Glutamatergic neuron (in vitro differentiated cells): ENCODE measurements around the gene SERPINB5. TPM values are rescaled to one million over a fixed set of nuclear protein-coding genes. Genes with fewer than 3 reads are reported as not detected.
"Not testable (repeated sequence)": the region's sequence is repeated elsewhere in the genome, so short reads cannot be mapped to it uniquely, and the experiment has no call there.

Experiments
- DNase-seq: peaks from one replicate; pipeline ENCODE4 v3.0.0; 2022
- H3K27ac Mint-ChIP-seq: one replicate; pipeline ENCODE4 v1.8.0; 2020; ENCODE audit warnings: mild to moderate bottlenecking, mixed read lengths, inconsistent platforms; ENCODE audit not compliant: unreplicated experiment
- H3K27me3 Mint-ChIP-seq: one replicate; pipeline ENCODE4 v1.8.0; 2020; ENCODE audit warnings: mild to moderate bottlenecking, moderate library complexity, mixed read lengths, inconsistent platforms; ENCODE audit not compliant: unreplicated experiment
- H3K36me3 Mint-ChIP-seq: one replicate; pipeline ENCODE4 v1.8.0; 2020; ENCODE audit warnings: mild to moderate bottlenecking, mixed read lengths, inconsistent platforms; ENCODE audit not compliant: unreplicated experiment
- H3K4me1 Mint-ChIP-seq: one replicate; pipeline ENCODE4 v1.8.0; 2020; ENCODE audit warnings: mild to moderate bottlenecking, low read depth, mixed read lengths, inconsistent platforms; ENCODE audit not compliant: unreplicated experiment
- H3K4me3 Mint-ChIP-seq: one replicate; pipeline ENCODE4 v1.8.0; 2020; ENCODE audit warnings: mild to moderate bottlenecking, mixed read lengths, inconsistent platforms; ENCODE audit not compliant: unreplicated experiment
- H3K9me3 Mint-ChIP-seq: one replicate; pipeline ENCODE4 v1.8.0; 2020; ENCODE audit warnings: mild to moderate bottlenecking, moderate library complexity, mixed read lengths, inconsistent platforms; ENCODE audit not compliant: unreplicated experiment
- CTCF ChIP-seq: fragments of 200-600 bp; sonication (generic); IDR thresholded peaks from one replicate; pipeline ENCODE4 v1.5.0; 2021; ENCODE audit not compliant: partially characterized antibody, unreplicated experiment
- total RNA-seq: library from RNA; stranded (reverse); fragmentation: NEBNext Ultra II Directional; extraction: Animal tissue kit (Norgen Biotek cat#: 25700); gene quantifications from one replicate; pipeline ENCODE4 v1.2.1, GENCODE V29; 2021; ENCODE audit not compliant: unreplicated experiment

The SERPINB5 gene
- total RNA-seq, 1 donor from 2014 or later = not detected

- Mint-ChIP-seq H3K27ac (no peak overlapping the region), H3K36me3 (no peaks in the 10 kb centered on the region)
Measured at GRCh38 chr18:63451799-63452660, 24.7 kb upstream of the SERPINB5 start.

GRCh38 chr18:63452751-63453150 is 24.0 kb upstream of the SERPINB5 start:
- H3K27ac Mint-ChIP-seq, H3K4me3 Mint-ChIP-seq: not testable (repeated sequence)

More at GRCh38 chr18:63451799-63452660, 24.7 kb upstream of the SERPINB5 start:
- H3K4me1 Mint-ChIP-seq = no peaks in the 10 kb centered on the region
- TF ChIP-seq CTCF = no peak
- no peak overlapping the region for H3K4me3 Mint-ChIP-seq
- no peaks in the 10 kb centered on the region for H3K9me3 Mint-ChIP-seq
- DNase-seq = no peak
- peaks cover 4% of the 10 kb centered on the region for H3K27me3 Mint-ChIP-seq

GRCh38 chr18:63454497-63454896 is 22.3 kb upstream of the SERPINB5 start:
- Mint-ChIP-seq H3K36me3 (no peaks in the 10 kb centered on the region), H3K27ac (no peak overlapping the region), H3K27me3 (peaks cover 4% of the 10 kb centered on the region), H3K4me1 (no peaks in the 10 kb centered on the region), H3K9me3 (no peaks in the 10 kb centered on the region), H3K4me3 (no peak overlapping the region)
- TF ChIP-seq CTCF = no peak
- DNase-seq = no peak

More at GRCh38 chr18:63452751-63453150, 24.0 kb upstream of the SERPINB5 start:
- DNase-seq, H3K36me3 Mint-ChIP-seq, H3K27me3 Mint-ChIP-seq, H3K4me1 Mint-ChIP-seq, H3K9me3 Mint-ChIP-seq: not testable (repeated sequence)

GRCh38 chr18:63457977-63458376 is 18.8 kb upstream of the SERPINB5 start:
- Mint-ChIP-seq H3K9me3 (no peaks in the 10 kb centered on the region), H3K4me3 (no peak overlapping the region), H3K27ac (no peak overlapping the region), H3K27me3 (peaks cover 2% of the 10 kb centered on the region), H3K36me3 (no peaks in the 10 kb centered on the region), H3K4me1 (no peaks in the 10 kb centered on the region)
- no peak for TF ChIP-seq CTCF
- no peak for DNase-seq

- no peak for DNase-seq
- peaks cover 2% of the 10 kb centered on the region for H3K27me3 Mint-ChIP-seq
- H3K4me3 Mint-ChIP-seq = no peak overlapping the region
Measured at GRCh38 chr18:63460414-63460813, 16.3 kb upstream of the SERPINB5 start.

More at GRCh38 chr18:63460414-63460813, 16.3 kb upstream of the SERPINB5 start:
- TF ChIP-seq CTCF = no peak
- Mint-ChIP-seq H3K36me3 (no peaks in the 10 kb centered on the region), H3K27ac (no peak overlapping the region), H3K9me3 (no peaks in the 10 kb centered on the region), H3K4me1 (no peaks in the 10 kb centered on the region)
